Endothelial cell of umbilical vein (primary cell): ENCODE results near the gene AGPAT1. TPM values are rescaled to one million over a fixed set of nuclear protein-coding genes. Genes with fewer than 3 reads are reported as not detected.
A peak's percentile ranks its signal among the peaks of the same experiment; 100 is the strongest.
"Not testable (repeated sequence)": the region's sequence is repeated elsewhere in the genome, so short reads cannot be mapped to it uniquely, and the experiment has no call there.

Source experiments
- BruUV-seq: library from RNA; stranded (reverse); fragments of 400-500 nt; replicated peaks from 2 replicates; lab custom pipeline; 2021; lab: Mats Ljungman, UMichigan
- CTCF ChIA-PET: fragments of 300-600, 350-600 bp; sonication (Branson Sonifier 250); formaldehyde crosslinking; loops from one replicate; lab custom pipeline; 2021; ENCODE audit warnings: antibody characterized with exemption, inconsistent platforms; lab: Charles Lee
- POLR2A ChIA-PET: fragments of 300-600, 350-600 bp; sonication (Branson Sonifier 250); formaldehyde crosslinking; loops from one replicate; lab custom pipeline; 2021; ENCODE audit warnings: antibody characterized with exemption, inconsistent platforms; lab: Charles Lee
- DNase-seq: peaks from one replicate; pipeline ENCODE4 v3.0.0-alpha.2; 2011; ENCODE audit warnings: low read depth, low spot score
- FAIRE-seq: peaks from 2 replicates; lab custom pipeline; 2011; peaks lifted over from hg19 to GRCh38; lab: Jason Lieb, UNC
- H2AFZ ChIP-seq: 2 replicates; pipeline ENCODE4 v1.6.0; 2012; ENCODE audit warnings: low read depth, low read length, control low read depth, inconsistent platforms
- H3K27ac ChIP-seq: 2 replicates; pipeline ENCODE4 v1.5.1; 2011; ENCODE audit warnings: low read depth, mild to moderate bottlenecking, control low read depth, low read length, moderate library complexity; ENCODE audit not compliant: insufficient read depth
- H3K27me3 ChIP-seq, 2 experiments: 2 replicates each; pipeline versions ENCODE4 v1.6.0 to v1.6.1; 2011; ENCODE audit warnings: low read length in 2 of 2, mixed read lengths in 1 of 2; ENCODE audit not compliant: control insufficient read depth in 2 of 2, insufficient read depth in 2 of 2
- H3K36me3 ChIP-seq, 2 experiments: 2 replicates in 1 of 2; 3 replicates in 1 of 2; pipeline ENCODE4 v1.5.1; 2011; ENCODE audit warnings: low read length in 2 of 2, mild to moderate bottlenecking in 1 of 2, moderate library complexity in 1 of 2; ENCODE audit not compliant: control insufficient read depth in 2 of 2, insufficient read depth in 2 of 2; ENCODE audit errors: extremely low read depth in 1 of 2
- H3K4me1 ChIP-seq: 3 replicates; pipeline ENCODE4 v1.5.1; 2011; ENCODE audit warnings: mild to moderate bottlenecking, low read length; ENCODE audit not compliant: control insufficient read depth, insufficient read depth; ENCODE audit errors: extremely low read depth
- H3K4me2 ChIP-seq: 2 replicates; pipeline ENCODE4 v1.6.1; 2011; ENCODE audit warnings: low read length, control low read depth, mixed read lengths; ENCODE audit not compliant: insufficient read depth
- H3K4me3 ChIP-seq, 3 experiments: fragments of 200-600 bp in 1 of 3; sonication (generic), shearing (Covaris generic) in 1 of 3; replicated peaks in 1 of 3; 2 replicates each; pipeline ENCODE4 v1.5.1; 2011 to 2016; ENCODE audit warnings: control low read depth in 3 of 3, low read length in 3 of 3, mild to moderate bottlenecking in 2 of 3, inconsistent platforms in 1 of 3, low read depth in 1 of 3, moderate library complexity in 1 of 3; ENCODE audit not compliant: insufficient read depth in 1 of 3
- H3K79me2 ChIP-seq: 2 replicates; pipeline ENCODE4 v1.6.0; 2012; ENCODE audit warnings: low read length, inconsistent platforms; ENCODE audit not compliant: control insufficient read depth, insufficient read depth
- H3K9ac ChIP-seq: replicated peaks from 2 replicates; pipeline ENCODE3; 2011; ENCODE audit warnings: low read length, control low read depth; ENCODE audit not compliant: insufficient read depth; ENCODE audit errors: extremely low read depth
- H3K9me1 ChIP-seq: replicated peaks from 3 replicates; pipeline ENCODE4 v1.6.0; 2011; ENCODE audit warnings: mild to moderate bottlenecking, low read length; ENCODE audit not compliant: control insufficient read depth, insufficient read depth; ENCODE audit errors: extremely low read depth
- H3K9me3 ChIP-seq: replicated peaks from 2 replicates; pipeline ENCODE4 v1.5.1; 2012; ENCODE audit warnings: low read length, inconsistent platforms; ENCODE audit not compliant: control insufficient read depth, insufficient read depth
- H4K20me1 ChIP-seq: replicated peaks from 2 replicates; pipeline ENCODE3; 2011; ENCODE audit warnings: mild to moderate bottlenecking, low read length; ENCODE audit not compliant: control insufficient read depth, insufficient read depth; ENCODE audit errors: extremely low read depth
- CTCF ChIP-seq, 2 donors: IDR thresholded peaks; 1 replicate in 1 of 2; 2 replicates in 1 of 2; pipeline ENCODE4 v1.5.1; 2011; ENCODE audit warnings: low read length in 2 of 2, mild to moderate bottlenecking in 2 of 2, moderate library complexity in 2 of 2, control low read depth in 1 of 2, inconsistent platforms in 1 of 2, low read depth in 1 of 2; ENCODE audit not compliant: insufficient read depth in 1 of 2; ENCODE audit errors: extremely low read depth in 1 of 2
- EZH2 ChIP-seq: IDR thresholded peaks from 2 replicates; pipeline ENCODE4 v1.6.1; 2012; ENCODE audit warnings: borderline replicate concordance, low read depth, mild to moderate bottlenecking, moderate library complexity, low read length, inconsistent platforms; ENCODE audit not compliant: severe bottlenecking
- FOS ChIP-seq: IDR thresholded peaks from 2 replicates; pipeline ENCODE4 v1.6.1; 2011; ENCODE audit warnings: mild to moderate bottlenecking, low read length, moderate library complexity, borderline replicate concordance; ENCODE audit not compliant: insufficient read depth
- MAX ChIP-seq: IDR thresholded peaks from 2 replicates; pipeline ENCODE4 v1.6.1; 2011; ENCODE audit not compliant: insufficient read depth, insufficient read length
- POLR2A ChIP-seq: IDR thresholded peaks from 2 replicates; pipeline ENCODE4 v1.6.1; 2012; ENCODE audit warnings: low read depth, mild to moderate bottlenecking, control low read depth, low read length
- POLR2AphosphoS5 ChIP-seq: IDR thresholded peaks from 2 replicates; pipeline ENCODE4 v1.6.1; 2012; ENCODE audit warnings: low read depth, mild to moderate bottlenecking, control low read depth, low read length, moderate library complexity; ENCODE audit not compliant: insufficient read depth
- dilution Hi-C: fragments of 300-500 bp; cut with MboI; formaldehyde crosslinking; loops from one replicate; pipeline ENCODE4 v1.15.0; 2019; ENCODE audit warnings: low sequenced_read_pairs; ENCODE audit not compliant: extremely low pct_ligation_motif_present
- intact Hi-C: fragments of 100-400 bp; cut with micrococcal nuclease; formaldehyde crosslinking; loops from one replicate; pipeline ENCODE4 v1.10.0; 2022
- polyA plus RNA-seq, 4 experiments: library from polyadenylated mRNA; depleted of rRNA in 3 of 4; stranded (reverse) in 3 of 4; unstranded in 1 of 4; fragments of >200 nt; gene quantifications; 2 replicates each; pipeline versions ENCODE4 v1.2.1 to v1.2.3, GENCODE V29; 2011 to 2012; ENCODE audit warnings: missing spikeins in 1 of 4
- total RNA-seq: library from RNA; stranded (reverse); gene quantifications from 2 replicates; pipeline ENCODE4 v1.2.3, GENCODE V29; 2021

AGPAT1 gene
- total and polyA plus RNA-seq, 2 donors (not counting 3 experiments of a cell fraction or from before 2014, with no cell fraction given), result 38.4 to 132 TPM

GRCh38 chr6:32187009-32187709, 11.3 kb upstream of the AGPAT1 start:
- TF ChIP-seq FOS, result no peak
- TF ChIP-seq POLR2A, result peak; percentile 25
- peak; percentile 31 for TF ChIP-seq POLR2AphosphoS5
- TF ChIP-seq CTCF (IDR thresholded peaks at IDR 0.05; ENCODE audit: extremely low read depth in 1 of 2, insufficient read depth in 1 of 2, low read depth in 1 of 2, low read length in 2 of 2), result no peak
- TF ChIP-seq EZH2, result no peak
- no peak for TF ChIP-seq MAX
- Histone ChIP-seq H3K27ac (peak overlapping the region; percentile 18), H3K27me3 (no peaks in the 10 kb centered on the region), H3K4me3 (no peak overlapping the region), H3K9me3 (no peaks in the 10 kb centered on the region), H3K79me2 (peaks cover 21% of the 10 kb centered on the region), H3K36me3 (peaks cover 3 to 25% of the 10 kb centered on the region in 2 experiments), H4K20me1 (no peaks in the 10 kb centered on the region), H3K4me1 (peaks cover 33% of the 10 kb centered on the region), H3K9ac (no peak overlapping the region), H2AFZ (no peak overlapping the region), H3K4me2 (no peak overlapping the region), H3K9me1 (no peaks in the 10 kb centered on the region)
- ChIA-PET POLR2A (interaction anchor here (1.2 kb wide), 1 partner anchor 8 kb away, joined by 4 read pairs; no protein-coding TSS in a partner anchor), CTCF (interaction anchor here (1.1 kb wide), 1 partner anchor 8 kb away, joined by 3 read pairs; no protein-coding TSS in a partner anchor)
- intact Hi-C loops, result no loop called here
- no TSS peak for BruUV-seq
- DNase-seq (peak; percentile 38), FAIRE-seq (peak; percentile 59)
- dilution Hi-C loops, result no loop called here

- BruUV-seq, H3K4me3 ChIP-seq, intact Hi-C loops, H3K4me2 ChIP-seq, H3K9ac ChIP-seq, H3K9me1 ChIP-seq, DNase-seq, H4K20me1 ChIP-seq, H3K9me3 ChIP-seq, dilution Hi-C loops, H3K27me3 ChIP-seq, H2AFZ ChIP-seq, FAIRE-seq: not testable (repeated sequence)
- ChIA-PET POLR2A (interaction anchor here (1.2 kb wide), 1 partner anchor 9 kb away, joined by 4 read pairs; no protein-coding TSS in a partner anchor), CTCF (interaction anchor here (1.1 kb wide), 1 partner anchor 9 kb away, joined by 3 read pairs; no protein-coding TSS in a partner anchor)
- Histone ChIP-seq H3K4me1 (peaks cover 27% of the 10 kb centered on the region), H3K36me3 (peaks cover 3 to 26% of the 10 kb centered on the region in 2 experiments), H3K27ac (peak overlapping the region; percentile 18), H3K79me2 (peaks cover 19% of the 10 kb centered on the region)
Measured at GRCh38 chr6:32186151-32186840, 10.4 kb upstream of the AGPAT1 start.
